ENCODE results near the gene ATP9A. TPM values are rescaled to one million over a fixed set of nuclear protein-coding genes. Genes with fewer than 3 reads are reported as not detected.

ATP9A gene
- total and polyA plus RNA-seq, 2 of the 8 experiments (the other 6 are each of a cell fraction or from before 2014, with no cell fraction given): 5.0 to 6.4 TPM

GRCh38 chr20:51766994-51767866, 960 bp downstream of the ATP9A start (continued):
- TF ChIP-seq SP1 (IDR thresholded peaks at IDR 0.05; ENCODE audit: low read depth, low read length) (no peak), RBBP5 (IDR thresholded peaks at IDR 0.05; ENCODE audit: borderline replicate concordance, low read depth, low read length) (peak; percentile 29; the same call in 1 of the 2 replicates), MAX (IDR thresholded peaks at IDR 0.05) (no peak), SUZ12 (IDR thresholded peaks at IDR 0.05; ENCODE audit: low read length) (no peak), TEAD4 (IDR thresholded peaks at IDR 0.05; ENCODE audit: low read depth, low read length) (no peak), ASH2L (IDR thresholded peaks at IDR 0.05; ENCODE audit: low read length) (peak; percentile 50), E2F6 (IDR thresholded peaks at IDR 0.05) (no peak), SIRT6 (IDR thresholded peaks at IDR 0.05; ENCODE audit: low read length) (no peak), YY1 (IDR thresholded peaks at IDR 0.05; ENCODE audit: low read depth, low read length) (peak; percentile 94), CBX5 (IDR thresholded peaks at IDR 0.05; ENCODE audit: low read depth, low read length) (no peak), NANOG (IDR thresholded peaks at IDR 0.05; ENCODE audit: insufficient read depth, low read depth, low read length, poor library complexity, severe bottlenecking) (peak; percentile 8), MAFK (IDR thresholded peaks at IDR 0.05; ENCODE audit: low read depth, low read length) (no peak), SIX5 (IDR thresholded peaks at IDR 0.05; ENCODE audit: low read depth, low read length) (no peak), POLR2AphosphoS5 (IDR thresholded peaks at IDR 0.05; ENCODE audit: low read depth, low read length) (0 out of 2 replicates have a peak, but pooled peaks have one; percentile 34), RXRA (IDR thresholded peaks at IDR 0.05; ENCODE audit: insufficient read depth, low read depth, low read length) (no peak), POLR2A (IDR thresholded peaks at IDR 0.05; ENCODE audit: control extremely low read depth in 1 of 2, low read depth in 2 of 2, low read length in 2 of 2) (peak in 1 of 2 experiments; percentile 35; a peak in 1 of 3 replicates), JUN (IDR thresholded peaks at IDR 0.05; ENCODE audit: low read depth, low read length) (no peak)

Data from H1 (cell line).